ENCODE measurements around the gene DGKI.

The DGKI gene

DNA sequence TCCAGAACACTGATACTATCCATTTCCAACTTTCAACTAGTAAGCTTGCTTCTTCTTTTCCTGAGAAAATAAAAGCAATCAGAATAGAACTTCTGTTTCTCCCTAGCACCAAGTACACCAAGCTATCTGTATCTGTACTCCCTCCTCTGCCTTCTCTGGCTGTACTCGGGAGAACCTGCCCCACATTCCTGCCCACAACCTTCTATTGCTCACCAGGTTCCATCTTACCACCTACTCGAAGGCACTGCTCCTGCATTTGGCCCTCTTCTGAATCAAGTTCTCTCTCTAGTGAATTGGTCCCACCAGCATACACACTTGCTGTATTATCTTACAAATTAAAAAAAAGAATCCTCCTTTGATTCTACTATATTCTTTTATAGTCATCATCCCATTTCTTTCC lies 333.7 kb downstream of the DGKI start:
- no peak for DNase-seq

DNA sequence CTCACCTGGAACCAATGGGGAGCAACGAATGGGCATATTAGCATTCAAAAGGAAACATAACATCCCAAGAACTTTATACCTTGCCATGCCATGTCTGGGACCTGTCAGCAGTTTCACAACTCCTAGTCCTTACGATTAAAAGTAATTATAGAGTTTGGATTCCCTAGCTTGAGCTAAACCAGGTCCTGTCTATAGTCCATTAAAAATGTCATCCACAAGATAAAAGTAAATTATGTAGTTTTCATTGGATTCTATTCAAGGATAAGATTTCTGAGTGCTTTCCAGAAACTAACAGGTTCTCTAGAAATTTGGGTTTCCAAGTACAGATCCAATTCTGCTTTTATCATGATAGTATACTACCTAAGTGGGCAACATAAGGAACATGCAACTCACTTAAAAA lies 339.7 kb downstream of the DGKI start:
- no peak for DNase-seq

DNA sequence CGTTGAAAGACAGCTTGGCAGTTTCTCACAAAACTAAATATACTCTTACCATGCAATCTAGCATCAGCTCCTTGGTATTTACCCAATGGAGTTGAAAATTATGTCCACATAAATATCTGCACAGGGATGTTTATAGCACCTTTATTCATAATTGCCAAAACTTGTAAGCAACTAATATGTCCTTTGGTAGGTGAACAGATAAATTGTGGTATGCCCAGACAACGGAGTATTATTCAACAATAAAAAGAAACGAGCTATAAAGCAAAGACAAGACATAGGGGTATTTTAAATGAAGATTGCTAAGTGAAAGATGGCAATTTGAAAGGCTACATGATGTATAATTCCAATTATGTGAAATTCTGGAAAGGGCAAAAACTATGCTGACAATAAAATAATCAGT lies 340.7 kb downstream of the DGKI start:
- DNase-seq: no peak

DNA sequence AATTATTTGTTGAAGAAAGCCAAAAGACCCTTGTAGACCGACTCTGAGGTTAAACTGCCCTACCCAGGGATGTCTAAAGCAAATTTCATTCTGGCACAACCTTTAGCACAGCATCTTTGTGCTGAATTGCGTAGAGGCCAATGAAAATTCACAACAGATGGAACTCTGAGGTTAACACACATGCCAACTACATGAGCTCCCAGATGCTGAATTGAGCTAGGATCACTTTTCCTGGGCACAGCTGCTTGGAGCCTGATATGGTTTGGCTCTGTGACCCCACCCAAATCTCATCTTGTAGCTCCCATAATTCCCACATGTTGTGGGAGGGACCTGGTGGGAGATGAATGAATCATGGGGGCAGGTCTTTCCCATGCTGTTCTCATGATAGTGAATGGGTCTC lies 345.2 kb downstream of the DGKI start:
- DNase-seq: no peak

DNA sequence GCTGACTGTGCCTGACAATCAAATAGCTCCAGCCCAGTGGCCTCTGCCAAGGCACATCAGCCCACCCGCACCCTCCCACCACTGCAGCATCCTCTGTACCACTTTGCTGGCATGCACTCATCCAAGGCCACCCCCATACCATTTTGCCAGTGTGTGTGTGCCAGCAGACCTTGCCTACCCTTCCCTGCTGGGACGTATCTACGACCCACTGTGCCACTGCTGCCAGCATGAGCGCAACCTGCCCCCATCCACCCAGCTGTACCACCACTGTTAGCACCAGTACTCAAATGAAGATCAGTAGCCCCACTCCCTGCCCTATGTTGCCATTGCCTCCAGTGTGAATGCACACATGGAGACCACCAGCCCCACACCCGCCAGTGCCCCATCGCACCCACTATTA lies 353.9 kb downstream of the DGKI start:
- DNase-seq: no peak

DNA sequence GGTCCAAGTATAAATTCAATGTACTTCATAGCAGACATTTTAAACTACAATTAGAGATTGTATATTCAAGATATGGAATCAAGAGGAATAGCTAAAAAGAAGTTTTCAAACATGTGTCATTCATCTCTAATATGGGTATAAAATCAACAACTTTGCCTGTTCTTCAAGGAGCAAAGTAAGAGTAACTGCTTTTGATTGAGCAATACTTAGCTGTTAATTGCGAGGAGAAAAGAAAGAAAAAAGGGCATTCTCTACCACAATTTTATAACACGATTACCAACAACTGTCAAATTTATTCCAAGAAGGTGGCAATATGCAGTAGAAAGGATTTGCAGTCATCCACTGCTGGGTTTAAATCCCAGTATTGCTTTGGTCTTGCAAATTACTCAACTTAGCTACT lies 356.9 kb downstream of the DGKI start:
- no peak for DNase-seq

DNA sequence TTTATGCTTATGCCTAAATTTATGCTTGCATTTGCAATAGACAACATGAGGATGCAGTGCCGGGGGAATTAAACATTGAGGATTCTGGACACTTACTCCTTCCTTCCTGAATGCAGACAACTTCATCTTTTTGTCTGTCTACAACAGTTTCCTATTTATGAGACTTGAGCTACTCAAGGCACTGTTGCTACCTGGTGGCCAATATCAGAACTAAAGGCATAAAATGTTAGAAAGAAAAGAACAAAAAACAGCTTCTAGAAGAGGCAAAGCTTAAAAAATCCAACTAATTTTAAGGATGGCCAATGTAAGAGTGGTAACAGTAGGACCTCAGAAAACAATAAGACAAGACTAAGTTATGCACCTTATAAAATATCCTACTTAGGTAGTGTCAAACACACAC lies 358.7 kb downstream of the DGKI start:
- DNase-seq: no peak

DNA sequence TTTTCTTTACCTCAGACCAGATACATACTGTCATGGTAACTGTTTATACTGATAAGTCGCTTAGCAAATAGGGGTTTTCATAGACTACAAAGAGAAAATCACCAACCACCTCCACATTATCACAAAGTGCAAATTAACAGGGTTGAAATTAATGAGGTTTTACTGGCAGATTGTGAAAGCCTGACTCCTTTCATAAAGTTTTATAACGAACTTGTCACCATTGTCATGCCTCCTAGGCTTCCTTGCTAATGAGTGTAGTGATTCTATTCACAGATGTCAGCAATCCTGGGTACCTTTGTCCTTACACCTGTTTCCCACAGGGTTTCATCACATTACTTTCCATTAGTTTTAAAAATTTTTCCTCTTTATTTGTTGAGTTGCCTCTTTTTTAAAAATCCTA lies 361.0 kb downstream of the DGKI start:
- DNase-seq: no peak

DNA sequence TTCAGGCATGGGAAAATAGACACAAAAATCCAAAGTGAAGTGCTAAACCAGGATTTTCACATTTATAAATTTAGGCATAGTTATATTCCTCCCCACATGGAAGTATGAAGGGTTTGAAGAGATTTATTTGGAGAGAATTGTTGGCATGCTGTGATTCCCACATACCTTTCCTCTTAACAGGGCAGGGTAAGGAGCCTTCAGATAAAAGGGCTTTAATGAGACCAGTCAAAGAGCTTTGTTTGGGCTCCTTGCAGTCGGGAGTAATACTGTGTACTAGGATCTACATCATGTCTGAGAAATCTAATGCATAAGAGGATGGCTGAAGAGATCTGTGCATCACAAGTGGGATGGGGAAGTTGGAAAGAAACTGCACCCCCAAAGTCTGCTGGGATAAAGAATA lies 362.4 kb downstream of the DGKI start:
- no peak for DNase-seq

DNA sequence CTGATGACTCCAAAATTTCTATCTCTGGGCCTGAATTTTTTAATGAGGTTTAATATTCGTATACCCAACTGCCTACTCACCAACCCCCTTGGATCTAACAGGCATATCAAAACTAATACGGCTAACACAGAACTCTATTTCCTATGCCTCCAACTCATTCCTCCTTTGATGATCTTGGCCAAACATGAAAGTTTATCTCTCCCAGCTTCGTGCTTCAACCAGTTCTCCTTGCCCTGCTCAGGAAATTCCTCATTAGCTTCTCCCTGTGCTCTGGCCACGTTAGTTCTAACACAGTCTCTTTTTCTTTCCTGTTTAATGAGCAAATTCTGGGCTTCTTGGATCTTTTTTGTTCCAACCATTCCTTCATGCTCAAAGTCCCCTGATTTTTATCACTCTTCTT lies 364.3 kb downstream of the DGKI start:
- no peak for DNase-seq

DNA sequence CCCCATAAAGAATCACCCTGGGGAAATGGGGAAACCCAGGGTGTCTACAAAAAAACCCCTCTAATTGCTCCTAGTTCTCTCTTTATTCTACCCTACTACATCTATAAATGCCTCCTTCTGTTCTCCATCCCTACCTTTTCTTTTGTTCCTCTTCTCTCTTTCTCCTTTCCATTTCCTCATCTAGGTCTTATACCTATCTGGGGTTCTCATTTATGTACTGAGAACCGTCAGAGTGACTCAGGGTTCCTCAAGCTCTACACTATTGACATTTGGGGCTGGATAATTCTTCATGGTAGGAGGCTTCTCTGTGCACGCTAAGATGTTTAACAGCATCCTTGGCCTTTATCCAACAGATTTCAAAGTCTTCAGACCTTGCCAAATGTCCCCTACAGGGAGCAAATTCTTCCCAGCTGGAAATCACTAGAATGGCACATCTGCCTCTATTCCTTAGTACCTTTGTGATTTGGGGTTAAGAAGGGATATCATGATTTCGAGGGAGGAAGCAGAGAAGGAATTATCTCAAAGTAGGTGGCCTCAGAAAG lies 365.9 kb downstream of the DGKI start:
- no peak for DNase-seq

DNA sequence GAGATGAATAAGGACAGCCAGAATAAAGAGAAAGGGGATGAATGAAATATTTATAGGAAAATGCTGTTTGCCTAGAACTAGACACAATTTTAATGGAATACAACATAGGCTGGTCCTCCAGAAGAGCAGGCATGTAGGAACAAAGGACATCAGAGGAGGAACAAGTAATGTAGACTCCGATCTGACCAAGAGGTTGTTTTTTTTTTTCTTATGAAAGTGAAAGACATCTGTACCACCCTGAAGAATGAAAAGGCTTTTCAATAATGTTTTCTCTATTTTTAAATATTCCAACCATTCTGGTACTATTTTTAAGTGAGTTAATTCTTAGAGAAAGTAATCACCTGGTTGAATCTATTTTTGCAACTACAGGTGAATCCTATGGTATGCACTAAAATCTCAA lies 366.4 kb downstream of the DGKI start:
- DNase-seq: no peak

DNA sequence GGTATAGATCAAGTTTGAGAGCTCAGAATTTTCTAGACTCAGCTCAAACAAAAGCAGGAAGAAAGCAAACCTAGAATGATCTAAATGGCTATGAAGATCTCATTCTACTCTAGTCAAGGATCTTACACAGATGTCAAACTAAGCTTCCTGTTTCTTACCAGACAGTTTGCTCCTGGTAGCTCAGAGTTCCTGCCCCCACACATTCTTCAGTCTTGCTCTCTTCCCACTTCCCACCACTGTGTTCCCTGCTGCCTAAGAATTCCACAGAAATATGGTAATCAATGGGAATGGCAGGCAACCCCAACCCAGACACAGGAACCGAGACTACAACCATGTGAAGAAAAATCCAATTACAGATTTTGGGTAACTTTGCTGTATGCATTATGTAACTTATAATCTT lies 369.8 kb downstream of the DGKI start:
- no peak for DNase-seq

DNA sequence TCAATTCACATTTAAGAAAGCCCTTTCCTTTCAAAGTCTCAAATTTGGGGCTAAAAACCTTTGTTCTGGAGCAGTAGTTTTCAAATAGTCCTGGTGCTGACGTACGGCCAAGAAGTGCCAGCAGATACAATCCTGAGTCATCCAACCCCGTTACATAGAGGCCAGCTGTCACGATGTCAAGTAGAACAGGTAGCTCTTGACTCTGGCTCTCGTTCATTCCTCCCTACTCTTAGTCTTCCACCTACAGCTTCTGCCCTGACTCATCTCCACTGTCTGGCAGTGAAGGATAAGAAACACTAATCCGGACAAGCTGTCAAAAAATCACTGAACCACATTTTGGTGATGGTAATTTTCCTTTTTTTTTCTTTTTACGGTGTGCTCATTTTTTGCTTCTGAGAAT lies 370.8 kb downstream of the DGKI start:
- DNase-seq: no peak

DNA sequence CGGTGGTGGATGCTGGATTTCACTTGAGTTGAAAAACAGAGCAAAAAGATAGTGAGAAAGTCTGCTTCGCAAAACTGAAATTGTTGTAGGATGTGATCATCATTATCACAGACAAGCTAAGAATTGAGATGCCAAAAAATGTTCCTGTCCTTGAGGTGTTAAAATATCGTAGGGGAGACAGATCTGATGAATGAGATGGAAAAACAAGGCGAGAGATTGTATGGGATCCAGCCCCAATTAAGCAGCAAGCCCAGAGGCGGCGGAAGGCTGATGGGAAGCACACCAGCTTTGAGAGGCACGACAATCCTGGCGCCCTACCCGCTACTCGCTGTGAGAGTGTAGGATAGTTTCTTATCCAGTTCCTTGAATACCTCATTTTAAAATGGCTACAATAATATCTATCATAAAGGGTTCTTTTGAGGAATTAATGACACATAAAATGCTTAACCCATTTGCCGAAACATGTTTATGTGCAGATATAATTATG lies 372.2 kb downstream of the DGKI start:
- DNase-seq: no peak

DNA sequence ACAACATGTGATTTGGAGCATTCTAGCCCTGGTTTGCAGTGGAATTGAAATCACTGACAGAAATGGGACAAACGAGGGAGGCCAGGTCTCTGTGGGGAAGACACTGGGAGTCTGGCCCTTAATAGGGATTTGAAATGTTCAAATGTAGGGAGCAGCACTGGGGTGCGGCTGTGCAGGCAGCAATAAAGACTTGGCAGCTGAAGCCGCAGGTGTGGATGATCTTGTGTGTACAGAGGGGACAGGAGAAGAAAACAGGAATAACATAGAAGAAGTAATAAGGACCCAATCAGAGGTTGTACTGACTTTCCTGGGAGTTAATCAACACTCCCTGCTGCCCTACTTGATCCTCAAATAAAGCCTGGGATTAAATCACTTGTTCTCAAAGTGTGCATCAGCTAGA lies 375.6 kb downstream of the DGKI start:
- DNase-seq: no peak

DNA sequence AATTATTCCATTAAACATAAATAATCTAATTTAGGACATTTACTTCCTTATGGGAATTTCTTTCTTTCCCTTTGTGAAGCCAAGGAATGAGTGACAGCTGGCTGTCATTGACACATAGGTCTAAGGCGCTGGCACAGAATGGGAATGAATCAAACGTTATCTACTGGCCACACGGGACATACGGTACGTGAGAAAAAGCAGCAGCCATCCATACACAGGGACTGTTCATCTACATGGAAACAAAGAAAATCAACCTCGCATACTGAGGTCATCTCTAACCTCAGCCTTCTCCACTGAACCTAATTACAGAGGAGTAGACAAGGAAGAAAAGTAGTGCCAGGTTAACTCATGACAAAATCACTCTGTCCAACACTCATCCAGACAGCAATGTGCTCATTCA lies 376.9 kb downstream of the DGKI start:
- DNase-seq: no peak

DNA sequence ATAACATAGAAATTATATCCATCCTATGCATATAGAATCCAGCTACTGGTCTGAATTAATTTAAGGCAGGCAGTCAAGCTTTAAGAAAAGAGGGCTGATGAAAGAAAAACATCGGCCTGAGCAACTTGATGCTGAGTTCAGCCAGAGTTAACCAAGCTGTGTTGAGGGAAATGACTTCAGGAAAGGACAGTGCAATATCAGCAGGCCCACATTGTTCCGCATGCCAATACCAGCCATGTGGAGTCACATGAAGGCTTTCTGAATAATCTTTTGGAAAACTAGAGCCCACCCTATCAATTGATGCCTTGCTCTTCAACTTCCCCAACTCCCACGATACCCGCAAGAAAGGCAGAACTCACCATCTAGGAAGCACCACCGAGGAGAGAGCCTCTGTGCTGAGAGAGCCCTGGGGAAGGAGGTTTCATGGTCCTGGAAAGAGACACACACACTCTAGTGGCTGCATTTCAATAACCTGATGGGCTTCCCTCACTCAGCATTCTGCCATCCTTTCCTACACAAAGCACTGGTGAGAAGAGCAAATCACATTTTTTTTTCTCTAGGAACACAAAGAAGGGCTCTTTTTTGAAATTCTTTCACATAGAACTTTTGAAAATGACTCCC lies 377.5 kb downstream of the DGKI start:
- DNase-seq: no peak

DNA sequence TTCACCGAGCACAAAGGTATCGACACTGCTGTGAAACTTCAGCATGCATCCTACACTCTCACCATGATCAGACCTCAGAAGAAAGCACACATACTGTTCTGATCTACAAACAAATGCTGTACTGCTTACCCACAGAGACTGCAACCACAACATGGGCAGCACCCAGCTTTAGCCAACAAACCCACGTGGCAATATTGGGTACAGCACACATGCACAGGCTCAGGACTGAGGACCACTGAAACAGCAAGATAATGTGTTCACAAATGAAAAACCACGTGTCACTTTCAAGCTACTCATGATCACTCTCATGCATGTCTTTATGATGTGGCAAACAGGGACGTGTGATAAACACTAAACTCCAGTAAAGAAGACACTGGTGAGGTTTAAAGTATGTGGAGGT lies 383.9 kb downstream of the DGKI start:
- no peak for DNase-seq

DNA sequence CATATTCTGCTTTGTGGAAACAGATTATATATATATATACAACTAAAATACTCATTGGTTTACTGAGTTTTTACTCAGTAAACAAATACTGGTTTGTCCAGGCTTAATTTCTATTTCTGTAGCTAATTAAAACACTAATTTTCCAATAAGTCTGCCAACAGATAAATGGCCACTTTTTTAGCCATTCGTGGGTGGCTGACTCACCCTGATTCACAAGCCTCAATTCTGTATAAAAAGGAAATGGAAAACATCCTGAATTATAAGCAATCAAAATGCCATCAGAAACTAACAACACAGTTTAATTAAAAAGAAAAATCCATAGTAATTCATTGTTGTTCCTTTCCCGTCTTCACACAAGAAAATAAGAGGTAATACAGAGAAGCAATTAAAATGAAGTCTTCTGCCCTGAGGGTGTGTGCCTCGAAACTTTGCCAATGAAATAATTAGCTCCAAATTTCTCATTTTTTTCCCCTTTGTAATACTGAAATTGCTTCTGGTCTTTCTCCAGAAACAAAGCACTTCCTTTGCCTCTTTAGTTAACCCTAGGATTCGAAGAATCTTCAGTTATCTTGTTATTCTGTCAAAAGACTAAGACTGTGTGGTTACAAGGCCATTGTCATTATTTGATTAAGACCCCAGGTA lies 384.6 kb downstream of the DGKI start:
- no peak for DNase-seq

DNA sequence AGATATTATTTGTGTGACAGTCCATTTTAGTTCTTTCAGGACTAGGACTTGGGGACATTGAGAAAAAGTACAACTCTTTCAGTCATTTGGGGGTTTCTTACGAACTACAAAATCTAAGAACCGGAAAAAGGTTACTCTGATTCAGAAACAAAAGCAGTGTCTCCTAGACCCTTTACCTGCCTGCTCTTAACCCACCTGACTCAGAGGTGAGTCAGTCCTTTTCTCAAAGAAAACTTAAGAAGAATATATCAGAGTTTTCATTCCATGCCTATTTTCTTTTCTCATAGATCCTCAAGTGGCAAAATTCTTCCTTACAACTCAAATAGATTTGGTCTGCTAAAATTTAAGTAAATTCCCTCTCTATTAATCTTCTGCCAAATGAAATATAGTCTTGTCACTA lies 388.4 kb downstream of the DGKI start:
- no peak for DNase-seq

DNA sequence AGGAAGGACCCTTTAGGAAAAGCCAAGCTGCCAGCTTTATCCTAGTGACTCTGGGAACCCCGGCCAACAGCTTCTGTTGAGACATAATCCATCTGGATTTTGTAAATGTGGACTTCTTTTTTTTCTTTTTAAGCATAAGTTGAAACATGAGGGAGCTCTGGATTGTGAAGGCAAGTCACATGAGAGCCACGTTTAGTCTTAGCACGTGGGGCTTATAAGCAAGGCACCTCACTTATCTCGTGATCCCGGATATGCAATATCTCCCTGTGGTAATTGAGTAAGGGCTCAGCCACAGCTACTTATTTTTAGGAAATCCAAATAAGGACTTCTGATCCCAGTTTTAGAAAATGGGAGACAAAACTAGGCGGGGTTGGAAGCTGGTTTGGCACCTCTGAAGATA lies 392.0 kb downstream of the DGKI start:
- no peak for DNase-seq

DNA sequence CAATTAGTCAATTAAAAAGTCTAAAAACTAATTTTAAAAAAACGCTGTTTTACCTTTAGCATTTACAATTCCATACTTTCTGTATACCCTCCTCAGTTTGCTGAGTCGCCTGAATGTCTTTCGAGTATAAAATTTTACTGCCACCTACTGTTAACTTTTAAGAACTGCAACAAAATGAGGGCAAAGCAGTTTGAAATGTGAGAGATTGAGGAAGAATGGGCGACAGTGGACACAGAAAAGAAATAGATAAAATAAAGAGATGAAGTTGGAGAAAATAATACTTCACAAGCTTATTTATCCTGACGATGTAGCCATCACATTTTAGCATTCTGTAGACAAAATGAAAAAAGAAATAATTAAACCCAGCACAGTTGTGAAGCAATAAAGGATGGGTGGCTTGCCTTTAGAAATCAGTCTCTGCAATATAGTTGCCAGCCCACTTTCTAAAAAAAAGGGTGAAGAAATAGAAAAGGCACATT lies 392.5 kb downstream of the DGKI start:
- no peak for DNase-seq

DNA sequence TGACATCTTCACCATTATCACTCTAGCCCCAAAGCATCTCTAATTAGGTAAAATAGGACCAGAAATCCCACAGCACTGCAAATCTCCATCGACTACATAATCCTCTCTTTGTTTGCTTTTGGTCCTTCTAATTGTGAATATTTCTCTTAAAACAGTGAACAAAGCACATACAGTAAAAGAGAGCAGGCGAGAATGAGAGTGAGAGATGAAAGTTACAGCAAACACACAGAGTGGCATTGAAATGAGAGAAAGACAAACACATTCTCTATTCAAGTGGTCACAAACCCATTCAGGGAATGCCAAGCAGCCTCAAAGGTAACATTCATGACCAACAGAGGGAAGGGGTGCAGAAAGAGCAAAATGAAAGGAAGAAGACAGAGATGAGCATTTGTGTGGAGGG lies 393.4 kb downstream of the DGKI start:
- DNase-seq: no peak

DNA sequence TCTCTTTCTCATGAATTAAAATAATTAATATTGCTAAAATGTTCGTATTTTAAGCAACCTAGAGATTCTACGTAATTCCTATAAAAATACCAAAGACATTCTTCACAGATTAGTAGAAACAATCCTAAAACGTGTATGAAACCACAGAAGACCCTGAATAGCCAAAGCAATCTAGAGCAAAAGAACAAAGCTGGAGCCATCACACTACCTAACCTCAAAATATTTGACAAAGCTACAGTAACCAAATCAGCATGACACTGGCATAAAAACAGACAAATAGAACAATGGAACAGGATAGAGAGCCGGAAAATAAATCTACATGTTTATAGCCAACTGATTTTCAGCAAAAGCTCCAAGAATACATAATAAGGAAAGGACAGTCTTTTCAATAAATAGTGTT lies 397.8 kb downstream of the DGKI start:
- no peak for DNase-seq
